WTC11 (cell line): ENCODE measurements around the gene PAQR4. TPM values are rescaled to one million over a fixed set of nuclear protein-coding genes. Genes with fewer than 3 reads are reported as not detected.

Source experiments
- ATAC-seq: fragments of 200-7000 bp; cut with Tn5 transposase; 2 replicates; pipeline ENCODE4 v1.10.0; 2021; ENCODE audit warnings: mild to moderate bottlenecking, moderate library complexity
- CTCF ChIA-PET: fragments of 300-600 bp; sonication (Branson Sonifier 250); formaldehyde crosslinking; loops from one replicate; lab custom pipeline; 2021; ENCODE audit warnings: antibody characterized with exemption; lab: Charles Lee
- POLR2A ChIA-PET: fragments of 350-600 bp; sonication (Branson Sonifier 250); formaldehyde crosslinking; loops from one replicate; lab custom pipeline; 2021; ENCODE audit warnings: antibody characterized with exemption; lab: Charles Lee
- DNase-seq: peaks from one replicate; pipeline ENCODE4 v3.0.0; 2021; ENCODE audit warnings: low spot score
- H3K27ac Mint-ChIP-seq: 2 replicates; pipeline ENCODE4 v1.8.0; 2021; ENCODE audit warnings: mixed read lengths
- H3K27me3 Mint-ChIP-seq: 2 replicates; pipeline ENCODE4 v1.8.0; 2021; ENCODE audit warnings: low read depth, mild to moderate bottlenecking, moderate library complexity, mixed read lengths
- H3K36me3 Mint-ChIP-seq: 2 replicates; pipeline ENCODE4 v1.8.0; 2021; ENCODE audit warnings: mixed read lengths
- H3K4me1 Mint-ChIP-seq: 2 replicates; pipeline ENCODE4 v1.8.0; 2022; ENCODE audit warnings: mixed read lengths
- H3K4me3 Mint-ChIP-seq: 2 replicates; pipeline ENCODE4 v1.8.0; 2021; ENCODE audit warnings: mild to moderate bottlenecking, moderate library complexity, mixed read lengths
- H3K9me3 Mint-ChIP-seq: 2 replicates; pipeline ENCODE4 v1.8.0; 2021; ENCODE audit warnings: mixed read lengths
- CDX4 ChIP-seq: fragments of 250-450 bp; sonication (Bioruptor Pico); IDR thresholded peaks from 2 replicates; pipeline ENCODE4 v1.9.0; 2021; ENCODE audit warnings: moderate library complexity, mild to moderate bottlenecking, inconsistent platforms, borderline replicate concordance
- CREB1 ChIP-seq: sonication (generic); formaldehyde crosslinking; IDR thresholded peaks from 2 replicates; pipeline ENCODE4 v1.8.0; 2023; ENCODE audit warnings: mild to moderate bottlenecking, missing genetic modification reagents
- ESRRA ChIP-seq: sonication (generic); formaldehyde crosslinking; IDR thresholded peaks from 2 replicates; pipeline ENCODE4 v1.8.1; 2022; ENCODE audit warnings: mild to moderate bottlenecking, missing genetic modification reagents, borderline replicate concordance
- FOXJ3 ChIP-seq: sonication (generic); formaldehyde crosslinking; IDR thresholded peaks from 2 replicates; pipeline ENCODE4 v1.9.0; 2021; ENCODE audit warnings: missing genetic modification reagents, mild to moderate bottlenecking, borderline replicate concordance
- FOXK1 ChIP-seq: sonication (generic); formaldehyde crosslinking; IDR thresholded peaks from 2 replicates; pipeline ENCODE4 v1.8.0; 2022; ENCODE audit warnings: mild to moderate bottlenecking, moderate library complexity, missing genetic modification reagents
- FOXP1 ChIP-seq: sonication (generic); formaldehyde crosslinking; IDR thresholded peaks from 2 replicates; pipeline ENCODE4 v1.8.0; 2022; ENCODE audit warnings: missing genetic modification reagents, mild to moderate bottlenecking, moderate library complexity, borderline replicate concordance
- IRF2 ChIP-seq: sonication (generic); formaldehyde crosslinking; IDR thresholded peaks from 2 replicates; pipeline ENCODE4 v1.8.0; 2022; ENCODE audit warnings: low read depth, missing genetic modification reagents, borderline replicate concordance
- MYBL2 ChIP-seq: sonication (generic); formaldehyde crosslinking; IDR thresholded peaks from 2 replicates; pipeline ENCODE4 v1.8.1; 2023; ENCODE audit warnings: mild to moderate bottlenecking, moderate library complexity, missing genetic modification reagents
- NFYB ChIP-seq: sonication (generic); formaldehyde crosslinking; conservative IDR thresholded peaks from 2 replicates; pipeline ENCODE4 v1.8.0; 2022; ENCODE audit warnings: low read depth, missing genetic modification reagents
- NR1H2 ChIP-seq: sonication (generic); formaldehyde crosslinking; IDR thresholded peaks from 2 replicates; pipeline ENCODE4 v1.9.0; 2021; ENCODE audit warnings: mild to moderate bottlenecking, moderate library complexity, missing genetic modification reagents
- NR3C1 ChIP-seq: sonication (generic); formaldehyde crosslinking; conservative IDR thresholded peaks from 2 replicates; pipeline ENCODE4 v1.8.1; 2023; ENCODE audit warnings: low read depth, mild to moderate bottlenecking, missing genetic modification reagents
- TCF7 ChIP-seq: sonication (generic); formaldehyde crosslinking; IDR thresholded peaks from 2 replicates; pipeline ENCODE4 v1.8.0; 2022; ENCODE audit warnings: mild to moderate bottlenecking, low read depth, missing genetic modification reagents, moderate library complexity
- TEAD4 ChIP-seq: sonication (generic); formaldehyde crosslinking; IDR thresholded peaks from 2 replicates; pipeline ENCODE4 v1.8.0; 2022; ENCODE audit warnings: mild to moderate bottlenecking, missing genetic modification reagents
- ZBTB21 ChIP-seq: sonication (generic); formaldehyde crosslinking; IDR thresholded peaks from 2 replicates; pipeline ENCODE4 v1.8.1; 2023; ENCODE audit warnings: mild to moderate bottlenecking, missing genetic modification reagents, borderline replicate concordance
- ZNF121 ChIP-seq: sonication (generic); formaldehyde crosslinking; IDR thresholded peaks from 2 replicates; pipeline ENCODE4 v1.8.0; 2023; ENCODE audit warnings: missing genetic modification reagents
- ZNF317 ChIP-seq: sonication (generic); formaldehyde crosslinking; IDR thresholded peaks from 2 replicates; pipeline ENCODE4 v1.8.1; 2023; ENCODE audit warnings: low read depth, mild to moderate bottlenecking, moderate library complexity, missing genetic modification reagents, borderline replicate concordance
- ZNF416 ChIP-seq: fragments of 250-450 bp; sonication (Bioruptor Pico); IDR thresholded peaks from 2 replicates; pipeline ENCODE4 v1.9.0; 2021; ENCODE audit warnings: mild to moderate bottlenecking, inconsistent platforms
- ZNF423 ChIP-seq: fragments of 250-450 bp; sonication (Bioruptor Pico); IDR thresholded peaks from 2 replicates; pipeline ENCODE4 v2.1.2; 2022; ENCODE audit warnings: mild to moderate bottlenecking, moderate library complexity
- total RNA-seq: library from RNA; stranded (reverse); gene quantifications from 3 replicates; pipeline ENCODE4 v1.2.3, GENCODE V29; 2021
- TF ChIP-seq, protein P1 (sequence below): sonication (generic); formaldehyde crosslinking; IDR thresholded peaks from 2 replicates; pipeline ENCODE4 v1.8.1; 2022; ENCODE audit warnings: low read depth, mild to moderate bottlenecking, moderate library complexity, missing genetic modification reagents, borderline replicate concordance
- TF ChIP-seq, protein P2 (sequence below): fragments of 250-450 bp; sonication (Bioruptor Pico); IDR thresholded peaks from 2 replicates; pipeline ENCODE4 v1.8.0; 2021; ENCODE audit warnings: mild to moderate bottlenecking
- TF ChIP-seq, protein P3 (sequence below): sonication (generic); formaldehyde crosslinking; IDR thresholded peaks from 2 replicates; pipeline ENCODE4 v1.8.0; 2022; ENCODE audit warnings: mild to moderate bottlenecking, missing genetic modification reagents
- TF ChIP-seq, protein P4 (sequence below): fragments of 250-450 bp; sonication (Bioruptor Pico); IDR thresholded peaks from 2 replicates; pipeline ENCODE4 v1.9.0; 2021; ENCODE audit warnings: mild to moderate bottlenecking, borderline replicate concordance
- TF ChIP-seq, protein P5 (sequence below): sonication (generic); formaldehyde crosslinking; IDR thresholded peaks from 2 replicates; pipeline ENCODE4 v1.8.1; 2022; ENCODE audit warnings: mild to moderate bottlenecking, moderate library complexity, missing genetic modification reagents
- TF ChIP-seq, protein P6 (sequence below): fragments of 250-450 bp; sonication (Bioruptor Pico); IDR thresholded peaks from 2 replicates; pipeline ENCODE4 v2.1.2; 2022; ENCODE audit warnings: mild to moderate bottlenecking, moderate library complexity

The PAQR4 gene
- total RNA-seq, 1 experiment from 2014 or later: 32.4 TPM

DNA sequence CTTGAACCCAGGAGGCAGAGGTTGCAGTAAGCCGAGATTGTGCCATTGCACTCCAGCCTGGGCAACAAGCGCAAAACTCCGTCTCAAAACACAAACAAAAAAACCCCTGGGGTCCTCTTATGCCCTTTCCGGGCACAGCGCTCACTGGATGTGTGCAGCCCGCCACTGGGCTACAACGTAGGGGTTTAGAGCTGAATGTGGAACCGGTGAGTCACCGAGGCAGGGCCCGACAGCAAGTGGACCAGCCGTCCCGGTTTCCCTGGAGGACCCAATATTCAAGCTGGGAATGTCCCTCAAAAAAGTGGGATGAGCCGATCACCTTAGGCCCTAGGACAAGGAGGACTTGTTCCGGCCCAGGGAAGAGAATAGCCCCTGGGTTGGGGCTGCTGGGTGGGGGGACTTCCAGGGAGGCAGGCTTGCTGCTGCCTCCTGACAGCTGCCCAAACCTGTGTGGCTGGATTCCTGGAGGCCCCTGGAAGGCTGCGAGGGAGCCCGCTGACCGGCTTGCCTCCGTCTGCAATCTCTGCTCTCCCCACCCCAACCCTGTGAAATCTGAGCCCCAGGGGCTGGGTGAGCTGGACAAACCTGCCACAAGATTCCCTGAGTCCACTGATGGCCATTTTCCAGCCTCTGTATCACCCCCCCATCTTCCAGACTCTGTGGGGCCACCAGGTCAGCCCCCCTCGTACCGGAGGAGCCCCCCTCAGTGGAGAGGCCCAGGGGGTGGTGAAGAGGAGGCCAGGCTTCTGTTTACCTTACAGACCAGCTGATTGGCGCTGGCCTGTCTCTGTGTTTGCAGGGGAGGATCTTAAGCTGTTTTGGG, 40.6 kb downstream of the PAQR4 start:
- no peaks in the 10 kb centered on the region for H3K9me3 Mint-ChIP-seq
- H3K27me3 Mint-ChIP-seq: peaks cover 3% of the 10 kb centered on the region; the same call in 1 of the 2 replicates
- peak overlapping the region; percentile 100 for H3K27ac Mint-ChIP-seq
- ChIA-PET POLR2A (interaction anchor here (0.6 to 13.9 kb wide), 11 partner anchors 12 to 859 kb away, joined by 3 to 502 read pairs (median 4); partner anchors contain the start of genes CLDN6, HCFC1R1, THOC6 and TNFRSF12A), CTCF (interaction anchor here (1.0 to 13.4 kb wide), 8 partner anchors 8 to 99 kb away, joined by 3 to 360 read pairs (median 5); partner anchors contain the start of genes CLDN6, HCFC1R1, PAQR4 and THOC6)
- peak overlapping the region; percentile 74 for H3K4me3 Mint-ChIP-seq
- peak; percentile 28 for ATAC-seq
- H3K36me3 Mint-ChIP-seq: peaks cover 1% of the 10 kb centered on the region
- peaks cover 78% of the 10 kb centered on the region for H3K4me1 Mint-ChIP-seq
- peak; percentile 90 for DNase-seq
- 0 out of 2 replicates have a peak, but pooled peaks have one; percentile 29 for TF ChIP-seq ZNF423
- no peak for TF ChIP-seq ESRRA (CRISPR knock-in tag)
- TF ChIP-seq ZBTB21 (CRISPR knock-in tag): no peak
- TF ChIP-seq ZNF317 (CRISPR knock-in tag): no peak
- TF ChIP-seq, protein P1, sequence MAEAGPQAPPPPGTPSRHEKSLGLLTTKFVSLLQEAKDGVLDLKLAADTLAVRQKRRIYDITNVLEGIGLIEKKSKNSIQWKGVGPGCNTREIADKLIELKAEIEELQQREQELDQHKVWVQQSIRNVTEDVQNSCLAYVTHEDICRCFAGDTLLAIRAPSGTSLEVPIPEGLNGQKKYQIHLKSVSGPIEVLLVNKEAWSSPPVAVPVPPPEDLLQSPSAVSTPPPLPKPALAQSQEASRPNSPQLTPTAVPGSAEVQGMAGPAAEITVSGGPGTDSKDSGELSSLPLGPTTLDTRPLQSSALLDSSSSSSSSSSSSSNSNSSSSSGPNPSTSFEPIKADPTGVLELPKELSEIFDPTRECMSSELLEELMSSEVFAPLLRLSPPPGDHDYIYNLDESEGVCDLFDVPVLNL (CRISPR knock-in tag): no peak
- TF ChIP-seq TEAD4 (CRISPR knock-in tag): no peak
- no peak for TF ChIP-seq NR1H2 (CRISPR knock-in tag)
- TF ChIP-seq, protein P2, sequence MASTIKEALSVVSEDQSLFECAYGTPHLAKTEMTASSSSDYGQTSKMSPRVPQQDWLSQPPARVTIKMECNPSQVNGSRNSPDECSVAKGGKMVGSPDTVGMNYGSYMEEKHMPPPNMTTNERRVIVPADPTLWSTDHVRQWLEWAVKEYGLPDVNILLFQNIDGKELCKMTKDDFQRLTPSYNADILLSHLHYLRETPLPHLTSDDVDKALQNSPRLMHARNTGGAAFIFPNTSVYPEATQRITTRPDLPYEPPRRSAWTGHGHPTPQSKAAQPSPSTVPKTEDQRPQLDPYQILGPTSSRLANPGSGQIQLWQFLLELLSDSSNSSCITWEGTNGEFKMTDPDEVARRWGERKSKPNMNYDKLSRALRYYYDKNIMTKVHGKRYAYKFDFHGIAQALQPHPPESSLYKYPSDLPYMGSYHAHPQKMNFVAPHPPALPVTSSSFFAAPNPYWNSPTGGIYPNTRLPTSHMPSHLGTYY (CRISPR knock-in tag): 0 out of 2 replicates have a peak, but pooled peaks have one; percentile 2
- 0 out of 2 replicates have a peak, but pooled peaks have one; percentile 25 for TF ChIP-seq ZNF121 (CRISPR knock-in tag)
- no peak for TF ChIP-seq NFYB
- TF ChIP-seq TCF7: no peak
- TF ChIP-seq, protein P3, sequence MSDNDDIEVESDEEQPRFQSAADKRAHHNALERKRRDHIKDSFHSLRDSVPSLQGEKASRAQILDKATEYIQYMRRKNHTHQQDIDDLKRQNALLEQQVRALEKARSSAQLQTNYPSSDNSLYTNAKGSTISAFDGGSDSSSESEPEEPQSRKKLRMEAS (CRISPR knock-in tag): peak; percentile 64; the same call in 1 of the 2 replicates
- TF ChIP-seq, protein P4, sequence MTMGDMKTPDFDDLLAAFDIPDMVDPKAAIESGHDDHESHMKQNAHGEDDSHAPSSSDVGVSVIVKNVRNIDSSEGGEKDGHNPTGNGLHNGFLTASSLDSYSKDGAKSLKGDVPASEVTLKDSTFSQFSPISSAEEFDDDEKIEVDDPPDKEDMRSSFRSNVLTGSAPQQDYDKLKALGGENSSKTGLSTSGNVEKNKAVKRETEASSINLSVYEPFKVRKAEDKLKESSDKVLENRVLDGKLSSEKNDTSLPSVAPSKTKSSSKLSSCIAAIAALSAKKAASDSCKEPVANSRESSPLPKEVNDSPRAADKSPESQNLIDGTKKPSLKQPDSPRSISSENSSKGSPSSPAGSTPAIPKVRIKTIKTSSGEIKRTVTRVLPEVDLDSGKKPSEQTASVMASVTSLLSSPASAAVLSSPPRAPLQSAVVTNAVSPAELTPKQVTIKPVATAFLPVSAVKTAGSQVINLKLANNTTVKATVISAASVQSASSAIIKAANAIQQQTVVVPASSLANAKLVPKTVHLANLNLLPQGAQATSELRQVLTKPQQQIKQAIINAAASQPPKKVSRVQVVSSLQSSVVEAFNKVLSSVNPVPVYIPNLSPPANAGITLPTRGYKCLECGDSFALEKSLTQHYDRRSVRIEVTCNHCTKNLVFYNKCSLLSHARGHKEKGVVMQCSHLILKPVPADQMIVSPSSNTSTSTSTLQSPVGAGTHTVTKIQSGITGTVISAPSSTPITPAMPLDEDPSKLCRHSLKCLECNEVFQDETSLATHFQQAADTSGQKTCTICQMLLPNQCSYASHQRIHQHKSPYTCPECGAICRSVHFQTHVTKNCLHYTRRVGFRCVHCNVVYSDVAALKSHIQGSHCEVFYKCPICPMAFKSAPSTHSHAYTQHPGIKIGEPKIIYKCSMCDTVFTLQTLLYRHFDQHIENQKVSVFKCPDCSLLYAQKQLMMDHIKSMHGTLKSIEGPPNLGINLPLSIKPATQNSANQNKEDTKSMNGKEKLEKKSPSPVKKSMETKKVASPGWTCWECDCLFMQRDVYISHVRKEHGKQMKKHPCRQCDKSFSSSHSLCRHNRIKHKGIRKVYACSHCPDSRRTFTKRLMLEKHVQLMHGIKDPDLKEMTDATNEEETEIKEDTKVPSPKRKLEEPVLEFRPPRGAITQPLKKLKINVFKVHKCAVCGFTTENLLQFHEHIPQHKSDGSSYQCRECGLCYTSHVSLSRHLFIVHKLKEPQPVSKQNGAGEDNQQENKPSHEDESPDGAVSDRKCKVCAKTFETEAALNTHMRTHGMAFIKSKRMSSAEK (CRISPR knock-in tag): no peak
- no peak for TF ChIP-seq CREB1 (CRISPR knock-in tag)
- TF ChIP-seq, protein P5, sequence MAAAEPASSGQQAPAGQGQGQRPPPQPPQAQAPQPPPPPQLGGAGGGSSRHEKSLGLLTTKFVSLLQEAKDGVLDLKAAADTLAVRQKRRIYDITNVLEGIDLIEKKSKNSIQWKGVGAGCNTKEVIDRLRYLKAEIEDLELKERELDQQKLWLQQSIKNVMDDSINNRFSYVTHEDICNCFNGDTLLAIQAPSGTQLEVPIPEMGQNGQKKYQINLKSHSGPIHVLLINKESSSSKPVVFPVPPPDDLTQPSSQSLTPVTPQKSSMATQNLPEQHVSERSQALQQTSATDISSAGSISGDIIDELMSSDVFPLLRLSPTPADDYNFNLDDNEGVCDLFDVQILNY (CRISPR knock-in tag): 0 out of 2 replicates have a peak, but pooled peaks have one; percentile 53
- no peak for TF ChIP-seq CDX4 (CRISPR knock-in tag)
- peak; percentile 34; the same call in 1 of the 2 replicates for TF ChIP-seq FOXP1
- 0 out of 2 replicates have a peak, but pooled peaks have one; percentile 26 for TF ChIP-seq FOXJ3 (CRISPR knock-in tag)
- TF ChIP-seq, protein P6, sequence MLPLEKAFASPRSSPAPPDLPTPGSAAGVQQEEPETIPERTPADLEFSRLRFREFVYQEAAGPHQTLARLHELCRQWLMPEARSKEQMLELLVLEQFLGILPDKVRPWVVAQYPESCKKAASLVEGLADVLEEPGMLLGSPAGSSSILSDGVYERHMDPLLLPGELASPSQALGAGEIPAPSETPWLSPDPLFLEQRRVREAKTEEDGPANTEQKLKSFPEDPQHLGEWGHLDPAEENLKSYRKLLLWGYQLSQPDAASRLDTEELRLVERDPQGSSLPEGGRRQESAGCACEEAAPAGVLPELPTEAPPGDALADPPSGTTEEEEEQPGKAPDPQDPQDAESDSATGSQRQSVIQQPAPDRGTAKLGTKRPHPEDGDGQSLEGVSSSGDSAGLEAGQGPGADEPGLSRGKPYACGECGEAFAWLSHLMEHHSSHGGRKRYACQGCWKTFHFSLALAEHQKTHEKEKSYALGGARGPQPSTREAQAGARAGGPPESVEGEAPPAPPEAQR (CRISPR knock-in tag): no peak
- TF ChIP-seq FOXK1 (CRISPR knock-in tag): peak; percentile 41; the same call in 1 of the 2 replicates
- TF ChIP-seq MYBL2 (CRISPR knock-in tag): 0 out of 2 replicates have a peak, but pooled peaks have one; percentile 9
- peak; percentile 55; the same call in 1 of the 2 replicates for TF ChIP-seq ZNF416 (CRISPR knock-in tag)
- no peak for TF ChIP-seq IRF2 (CRISPR knock-in tag)
- no peak for TF ChIP-seq NR3C1 (CRISPR knock-in tag)
